Mucosa of descending colon (tissue), 3 donors: ENCODE results near the gene ZNF358. TPM values are rescaled to one million over a fixed set of nuclear protein-coding genes. Genes with fewer than 3 reads are reported as not detected.

ENCODE experiments used
- ATAC-seq: fragments of 200-7000 bp; cut with Tn5 transposase; one replicate; pipeline ENCODE4 v1.9.1; 2020; ENCODE audit warnings: mild to moderate bottlenecking, moderate library complexity
- DNase-seq, 3 donors: peaks; one replicate each; pipeline ENCODE4 v3.0.0-alpha.2; 2020
- H3K36me3 ChIP-seq: fragments of 200-600 bp; one replicate; pipeline ENCODE4 v1.8.0; 2021; ENCODE audit warnings: low read depth, mild to moderate bottlenecking
- H3K4me1 ChIP-seq: fragments of 200-600 bp; one replicate; pipeline ENCODE4 v1.8.0; 2021; ENCODE audit warnings: low read depth, mild to moderate bottlenecking
- H3K4me3 ChIP-seq: fragments of 200-600 bp; one replicate; pipeline ENCODE4 v1.8.0; 2021; ENCODE audit warnings: mild to moderate bottlenecking
- H3K9me3 ChIP-seq: fragments of 200-600 bp; one replicate; pipeline ENCODE4 v1.8.0; 2021; ENCODE audit warnings: mild to moderate bottlenecking
- intact Hi-C, 2 donors: fragments of 100-400 bp; cut with DNase I in 1 of 2; cut with micrococcal nuclease in 1 of 2; formaldehyde crosslinking; loops; one replicate each; pipeline versions ENCODE4 v1.11.0 to v1.11.1; 2022; cut with DNase I, micrococcal nuclease
- total RNA-seq, 3 donors: library from RNA; stranded (reverse); fragmentation: NEBNext Ultra II Directional in 2 of 3; extraction: Animal tissue kit (Norgen Biotek cat#: 25700) in 2 of 3; gene quantifications; one replicate each; pipeline versions ENCODE4 v1.2.1 to v1.2.4, GENCODE V29; 2021 to 2023
- TF ChIP-seq, protein P1 (sequence below): fragments of 200-600 bp; IDR thresholded peaks from one replicate; pipeline ENCODE4 v1.8.0; 2022; ENCODE audit warnings: antibody characterized with exemption, mild to moderate bottlenecking
- donor health status: DM: no; HTN: no; CAD: no; lungs with moderate emphysema.
- donor health status: DM: no; HTN: no; CAD: no.
- donor health status: DM: no; HTN: yes; CAD: no.

Gene ZNF358
- total RNA-seq, 3 donors from 2014 or later, result 31.7 to 88.8 (median 42.1) TPM

DNA sequence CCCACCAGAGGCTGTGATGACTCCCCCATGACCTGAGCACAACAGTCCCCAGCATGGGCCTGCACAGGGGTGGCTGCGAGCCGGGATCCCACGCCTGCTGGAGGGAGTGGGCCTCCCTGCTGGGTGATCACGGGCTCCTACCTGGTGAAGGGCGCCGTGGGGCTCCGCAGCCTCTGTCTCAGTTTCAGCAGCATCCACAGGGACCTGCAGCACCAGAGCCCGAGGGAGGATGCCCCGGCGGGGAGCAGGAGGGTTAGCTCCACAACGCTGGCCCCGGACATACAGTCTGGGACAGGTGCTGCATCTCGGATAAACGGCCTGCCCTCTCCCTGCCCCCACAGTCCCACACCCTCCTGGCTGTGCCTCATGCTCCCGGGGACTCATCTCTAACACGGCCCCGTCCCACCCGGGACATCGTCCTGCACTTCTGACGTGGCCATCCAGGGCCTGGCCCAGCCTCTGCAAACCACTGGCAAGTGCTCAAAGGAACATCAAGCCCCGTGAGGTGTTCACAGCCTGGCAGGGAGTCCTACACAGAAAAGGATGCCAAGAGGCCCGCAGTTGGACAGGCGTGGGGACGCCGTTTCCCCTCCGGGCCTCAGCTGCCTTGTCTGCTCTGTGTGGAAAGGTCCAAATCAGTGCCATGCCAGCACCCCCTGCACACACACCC lies 37.6 kb upstream of the ZNF358 start:
- TF ChIP-seq, protein P1, sequence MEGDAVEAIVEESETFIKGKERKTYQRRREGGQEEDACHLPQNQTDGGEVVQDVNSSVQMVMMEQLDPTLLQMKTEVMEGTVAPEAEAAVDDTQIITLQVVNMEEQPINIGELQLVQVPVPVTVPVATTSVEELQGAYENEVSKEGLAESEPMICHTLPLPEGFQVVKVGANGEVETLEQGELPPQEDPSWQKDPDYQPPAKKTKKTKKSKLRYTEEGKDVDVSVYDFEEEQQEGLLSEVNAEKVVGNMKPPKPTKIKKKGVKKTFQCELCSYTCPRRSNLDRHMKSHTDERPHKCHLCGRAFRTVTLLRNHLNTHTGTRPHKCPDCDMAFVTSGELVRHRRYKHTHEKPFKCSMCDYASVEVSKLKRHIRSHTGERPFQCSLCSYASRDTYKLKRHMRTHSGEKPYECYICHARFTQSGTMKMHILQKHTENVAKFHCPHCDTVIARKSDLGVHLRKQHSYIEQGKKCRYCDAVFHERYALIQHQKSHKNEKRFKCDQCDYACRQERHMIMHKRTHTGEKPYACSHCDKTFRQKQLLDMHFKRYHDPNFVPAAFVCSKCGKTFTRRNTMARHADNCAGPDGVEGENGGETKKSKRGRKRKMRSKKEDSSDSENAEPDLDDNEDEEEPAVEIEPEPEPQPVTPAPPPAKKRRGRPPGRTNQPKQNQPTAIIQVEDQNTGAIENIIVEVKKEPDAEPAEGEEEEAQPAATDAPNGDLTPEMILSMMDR, result no peak
- Histone ChIP-seq H3K9me3 (no peaks in the 10 kb centered on the region), H3K36me3 (no peaks in the 10 kb centered on the region), H3K4me3 (no peak overlapping the region), H3K4me1 (peaks cover 2% of the 10 kb centered on the region)
- intact Hi-C loops, result no loop called here
- no peak for DNase-seq
- ATAC-seq, result peak; percentile 1

DNA sequence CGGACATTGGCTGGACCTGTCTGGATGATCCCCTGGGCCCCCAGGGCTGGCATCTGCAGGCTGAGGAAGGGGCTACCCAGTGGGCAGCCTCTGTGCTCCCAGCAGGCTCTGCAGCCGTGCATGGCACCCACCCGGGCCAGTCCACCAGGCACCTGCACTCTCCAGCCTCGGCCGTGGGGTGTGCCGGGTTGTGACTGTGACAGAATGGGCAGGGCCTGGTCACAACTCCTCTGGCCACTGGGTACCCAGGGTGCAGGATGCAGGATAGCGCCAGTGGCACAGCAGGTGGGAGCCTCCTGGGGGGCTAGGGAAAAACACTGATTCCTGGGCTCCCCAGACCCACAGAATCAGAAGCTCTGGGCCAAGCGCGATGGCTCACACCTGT lies 37.1 kb upstream of the ZNF358 start:
- no peaks in the 10 kb centered on the region for H3K36me3 ChIP-seq
- DNase-seq (no peak), ATAC-seq (no peak)
- TF ChIP-seq, protein P1, result no peak
- peaks cover 7% of the 10 kb centered on the region for H3K4me1 ChIP-seq
- intact Hi-C loops, result no loop called here
- no peak overlapping the region for H3K4me3 ChIP-seq
- no peaks in the 10 kb centered on the region for H3K9me3 ChIP-seq

GRCh38 chr19:7480222-7480969 lies 35.5 kb upstream of the ZNF358 start:
- ATAC-seq, result no peak

GRCh38 chr19:7480970-7481255 lies 35.0 kb upstream of the ZNF358 start:
- H3K36me3 ChIP-seq, result no peaks in the 10 kb centered on the region
- intact Hi-C loops, result no loop called here
- DNase-seq, result peak in 1 of 3 donors; percentile 33
- H3K9me3 ChIP-seq, result no peaks in the 10 kb centered on the region
- ATAC-seq, result no peak
- H3K4me1 ChIP-seq, result peaks cover 7% of the 10 kb centered on the region
- TF ChIP-seq, protein P1, result no peak
- H3K4me3 ChIP-seq, result no peak overlapping the region

More at GRCh38 chr19:7480222-7480969, 35.5 kb upstream of the ZNF358 start:
- Histone ChIP-seq H3K4me3 (no peak overlapping the region), H3K36me3 (no peaks in the 10 kb centered on the region), H3K9me3 (no peaks in the 10 kb centered on the region), H3K4me1 (peaks cover 7% of the 10 kb centered on the region)
- TF ChIP-seq, protein P1, result no peak
- DNase-seq, result peak in 1 of 3 donors; percentile 16
- intact Hi-C loops, result no loop called here

DNA sequence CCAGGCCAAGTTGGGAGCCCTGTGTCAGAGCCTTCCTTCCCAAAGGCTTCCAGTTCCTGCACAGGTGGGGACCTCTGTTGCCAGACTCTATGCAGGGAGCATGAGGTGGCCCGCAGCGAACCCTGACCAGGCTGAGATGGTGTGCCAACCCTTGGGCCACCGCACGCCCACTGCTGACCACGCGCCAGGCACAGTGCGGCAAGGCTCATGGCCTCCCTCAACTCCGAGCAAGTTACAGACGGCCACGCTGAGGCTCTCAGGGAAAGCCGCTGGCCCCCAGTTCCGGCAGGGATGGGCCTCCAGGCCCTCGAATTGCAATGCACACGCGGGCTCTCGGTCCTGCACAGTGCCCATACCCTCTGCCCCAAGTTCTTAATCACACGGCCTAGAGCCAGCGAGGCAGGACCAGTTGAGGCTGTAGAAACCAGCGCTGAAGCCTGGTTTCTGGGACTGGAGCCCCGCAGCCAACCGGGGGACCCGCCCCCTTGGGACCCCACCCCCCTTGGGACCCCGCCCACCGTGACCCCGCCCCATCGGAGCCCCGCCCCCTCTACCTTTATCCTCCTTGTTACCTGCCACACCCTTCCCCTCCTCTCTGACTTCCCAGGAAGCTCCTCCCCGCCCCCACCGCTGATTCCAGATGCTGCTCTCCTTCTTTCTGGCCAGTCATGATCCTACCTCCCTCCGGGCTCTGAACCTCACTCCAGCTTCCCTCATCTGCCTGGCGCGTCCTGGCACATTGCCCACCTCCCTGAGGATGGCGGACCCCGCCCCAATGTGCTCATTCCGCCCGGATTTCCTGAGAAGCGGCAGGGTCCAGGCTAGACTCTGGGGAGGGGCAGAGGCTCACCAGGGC lies 33.1 kb upstream of the ZNF358 start:
- Histone ChIP-seq H3K36me3 (no peaks in the 10 kb centered on the region), H3K4me3 (no peak overlapping the region), H3K9me3 (no peaks in the 10 kb centered on the region), H3K4me1 (peaks cover 7% of the 10 kb centered on the region)
- DNase-seq (peak; percentile 75 to 82 (median 77)), ATAC-seq (peak; percentile 80)
- intact Hi-C loops, result no loop called here
- TF ChIP-seq, protein P1, result no peak
